Keratinocyte (primary cell): ENCODE results near the gene SLC28A3. TPM values are rescaled to one million over a fixed set of nuclear protein-coding genes. Genes with fewer than 3 reads are reported as not detected.

Experiments used
- DNase-seq: peaks from one replicate; pipeline ENCODE4 v3.0.0-alpha.2; 2011; ENCODE audit warnings: low read depth, missing footprints, low spot score
- FAIRE-seq: peaks from 2 replicates; lab custom pipeline; 2011; peaks lifted over from hg19 to GRCh38; lab: Jason Lieb, UNC
- H2AFZ ChIP-seq: 2 replicates; pipeline ENCODE4 v1.6.0; 2012; ENCODE audit warnings: low read length, control low read depth, inconsistent platforms; ENCODE audit not compliant: control insufficient read depth
- H3K27ac ChIP-seq: 2 replicates; pipeline ENCODE4 v1.5.1; 2011; ENCODE audit warnings: low read length; ENCODE audit not compliant: control insufficient read depth, insufficient read depth
- H3K27me3 ChIP-seq: 3 replicates; pipeline ENCODE4 v1.6.0; 2011; ENCODE audit warnings: low read length; ENCODE audit not compliant: control insufficient read depth, insufficient read depth; ENCODE audit errors: extremely low read depth
- H3K36me3 ChIP-seq, 2 experiments: 2 replicates in 1 of 2; 3 replicates in 1 of 2; pipeline ENCODE4 v1.5.1; 2011; ENCODE audit warnings: low read length in 2 of 2, mild to moderate bottlenecking in 1 of 2; ENCODE audit not compliant: control insufficient read depth in 2 of 2, insufficient read depth in 2 of 2; ENCODE audit errors: extremely low read depth in 1 of 2
- H3K4me1 ChIP-seq: 3 replicates; pipeline ENCODE4 v1.5.1; 2011; ENCODE audit warnings: low read length; ENCODE audit not compliant: control insufficient read depth, insufficient read depth; ENCODE audit errors: extremely low read depth
- H3K4me2 ChIP-seq: 3 replicates; pipeline ENCODE4 v1.6.0; 2011; ENCODE audit warnings: low read depth, low read length; ENCODE audit not compliant: control insufficient read depth, insufficient read depth; ENCODE audit errors: extremely low read depth
- H3K4me3 ChIP-seq, 3 experiments: fragments of 200-600 bp in 1 of 3; sonication (generic) in 1 of 3; 2 replicates in 2 of 3; 3 replicates in 1 of 3; pipeline ENCODE4 v1.5.1; 2011 to 2016; ENCODE audit warnings: low read length in 3 of 3, mild to moderate bottlenecking in 3 of 3, control low read depth in 2 of 3, inconsistent platforms in 1 of 3, low read depth in 1 of 3, mixed read lengths in 1 of 3, mixed run types in 1 of 3, moderate library complexity in 1 of 3; ENCODE audit not compliant: control insufficient read depth in 2 of 3, insufficient read depth in 2 of 3; ENCODE audit errors: extremely low read depth in 1 of 3
- H3K79me2 ChIP-seq: 2 replicates; pipeline ENCODE4 v1.6.0; 2012; ENCODE audit warnings: low read length; ENCODE audit not compliant: control insufficient read depth, insufficient read depth
- H3K9ac ChIP-seq: 3 replicates; pipeline ENCODE4 v1.6.0; 2011; ENCODE audit warnings: low read length; ENCODE audit not compliant: control insufficient read depth, insufficient read depth; ENCODE audit errors: extremely low read depth
- H3K9me1 ChIP-seq: 3 replicates; pipeline ENCODE4 v1.6.0; 2011; ENCODE audit warnings: low read length; ENCODE audit not compliant: control insufficient read depth, insufficient read depth; ENCODE audit errors: extremely low read depth
- H3K9me3 ChIP-seq: 2 replicates; pipeline ENCODE4 v1.5.1; 2012; ENCODE audit warnings: low read depth, low read length; ENCODE audit not compliant: control insufficient read depth
- H4K20me1 ChIP-seq: 3 replicates; pipeline ENCODE4 v1.6.0; 2011; ENCODE audit warnings: low read length; ENCODE audit not compliant: control insufficient read depth, insufficient read depth; ENCODE audit errors: extremely low read depth
- CTCF ChIP-seq, 3 experiments: IDR thresholded peaks in 1 of 3; conservative IDR thresholded peaks in 1 of 3; optimal IDR thresholded peaks in 1 of 3; 2 replicates in 2 of 3; 3 replicates in 1 of 3; pipeline versions ENCODE3 to v1.5.1; 2011; ENCODE audit warnings: low read length in 3 of 3, mild to moderate bottlenecking in 3 of 3, moderate library complexity in 2 of 3, control low read depth in 1 of 3, inconsistent platforms in 1 of 3; ENCODE audit not compliant: insufficient read depth in 2 of 3; ENCODE audit errors: extremely low read depth in 1 of 3
- EZH2 ChIP-seq: IDR thresholded peaks from one replicate; pipeline ENCODE4 v1.6.1; 2012; ENCODE audit warnings: inconsistent platforms, mild to moderate bottlenecking, low read length, moderate library complexity
- dilution Hi-C: fragments of 300-500 bp; cut with MboI; formaldehyde crosslinking; loops from one replicate; pipeline ENCODE4 v1.7.0; 2020; ENCODE audit warnings: low sequenced_read_pairs; ENCODE audit not compliant: extremely low pct_ligation_motif_present
- polyA plus RNA-seq, 5 experiments: library from polyadenylated mRNA; depleted of rRNA in 3 of 5; stranded (reverse) in 3 of 5; stranded (forward) in 1 of 5; unstranded in 1 of 5; fragments of >200 nt; gene quantifications; 1 replicate in 1 of 5; 2 replicates in 3 of 5; 3 replicates in 1 of 5; pipeline versions ENCODE4 v1.2.1 to v1.2.3, GENCODE V29; 2011 to 2012; ENCODE audit warnings: missing spikeins in 2 of 5, low read depth in 1 of 5, low replicate concordance in 1 of 5

SLC28A3 gene
- polyA plus RNA-seq, 1 donor (not counting 4 experiments of a cell fraction or from before 2014, with no cell fraction given), result 2.4 TPM

- dilution Hi-C loops, result no loop called here
- FAIRE-seq, result no peak
- H4K20me1 ChIP-seq, result no peaks in the 10 kb centered on the region
Measured at GRCh38 chr9:84337252-84337651, 3.3 kb downstream of the SLC28A3 start.

GRCh38 chr9:84331119-84331809, 9.3 kb downstream of the SLC28A3 start:
- DNase-seq (no peak), FAIRE-seq (peak; percentile 74)
- Histone ChIP-seq H3K9ac (no peak overlapping the region), H3K4me1 (peaks cover 5% of the 10 kb centered on the region), H2AFZ (peak overlapping the region; percentile 76), H3K9me3 (no peaks in the 10 kb centered on the region), H3K79me2 (no peaks in the 10 kb centered on the region), H3K9me1 (no peaks in the 10 kb centered on the region), H3K27ac (no peak overlapping the region), H3K27me3 (no peaks in the 10 kb centered on the region), H4K20me1 (no peaks in the 10 kb centered on the region), H3K4me3 (no peak overlapping the region), H3K36me3 (no peaks in the 10 kb centered on the region), H3K4me2 (no peak overlapping the region)
- no peak for TF ChIP-seq EZH2
- TF ChIP-seq CTCF (optimal IDR thresholded peaks at IDR 0.05 in 1 of 3, IDR thresholded peaks at IDR 0.05 in 1 of 3, conservative IDR thresholded peaks at IDR 0.05 in 1 of 3; ENCODE audit: extremely low read depth in 1 of 3, insufficient read depth in 2 of 3, low read length in 3 of 3), result no peak
- dilution Hi-C loops, result no loop called here

More at GRCh38 chr9:84337252-84337651, 3.3 kb downstream of the SLC28A3 start:
- Histone ChIP-seq H3K4me2 (no peak overlapping the region), H2AFZ (no peak overlapping the region), H3K27ac (no peak overlapping the region), H3K4me3 (no peak overlapping the region), H3K9me1 (peaks cover 4% of the 10 kb centered on the region), H3K4me1 (peaks cover 12% of the 10 kb centered on the region), H3K36me3 (no peaks in the 10 kb centered on the region), H3K27me3 (no peaks in the 10 kb centered on the region), H3K79me2 (no peaks in the 10 kb centered on the region), H3K9me3 (no peaks in the 10 kb centered on the region), H3K9ac (no peak overlapping the region)
- no peak for DNase-seq
- TF ChIP-seq CTCF (optimal IDR thresholded peaks at IDR 0.05 in 1 of 3, IDR thresholded peaks at IDR 0.05 in 1 of 3, conservative IDR thresholded peaks at IDR 0.05 in 1 of 3; ENCODE audit: extremely low read depth in 1 of 3, insufficient read depth in 2 of 3, low read length in 3 of 3), result no peak
- TF ChIP-seq EZH2, result no peak
